Stimulated activated CD4-positive, alpha-beta T cell treated with anti-CD3 and anti-CD28 coated beads, Interleukin-1b, Interleukin-23, amount 100 ng/mL, for 48 hours (primary cell): ENCODE data around the gene GRIK4.

ENCODE experiments used
- DNase-seq: peaks from one replicate; pipeline ENCODE4 v3.0.0-alpha.2; 2020

Gene GRIK4

DNA sequence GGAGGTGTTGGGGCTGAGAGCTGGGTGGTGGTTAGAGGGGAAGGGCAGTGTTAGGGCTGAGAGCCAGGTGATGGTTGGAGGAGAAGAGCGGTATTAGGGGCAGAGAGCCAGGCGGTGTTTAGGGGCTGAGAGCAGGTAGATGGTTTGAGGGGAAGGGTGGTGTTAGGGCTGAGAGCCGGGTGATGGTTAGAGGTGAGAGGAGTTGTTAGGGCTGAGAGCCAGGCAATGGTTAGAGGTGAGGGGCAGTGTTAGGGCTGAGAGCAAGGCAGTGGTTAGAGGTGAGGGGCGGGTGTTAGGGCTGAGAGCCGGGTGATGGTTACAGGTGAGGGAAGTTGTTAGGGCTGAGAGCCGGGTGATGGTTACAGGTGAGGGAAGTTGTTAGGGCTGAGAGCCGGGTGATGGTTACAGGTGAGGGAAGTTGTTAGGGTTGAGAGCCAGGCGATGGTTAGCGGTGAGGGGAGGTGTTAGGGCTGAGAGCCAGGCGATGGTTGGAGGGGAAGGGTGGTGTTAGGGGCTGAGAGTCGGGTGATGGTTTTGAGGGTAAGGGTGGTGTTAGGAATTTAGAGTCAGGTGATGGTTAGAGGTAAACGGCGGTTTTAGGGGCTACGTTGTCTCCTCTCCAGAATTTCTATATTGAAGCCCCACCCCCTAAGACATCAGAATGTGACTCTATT lies 282.4 kb downstream of the GRIK4 start:
- no peak for DNase-seq

- DNase-seq = no peak
Measured at GRCh38 chr11:120794748-120795147, 283.2 kb downstream of the GRIK4 start.

GRCh38 chr11:120795185-120795584 lies 283.6 kb downstream of the GRIK4 start:
- DNase-seq = no peak

GRCh38 chr11:120797143-120797542 lies 285.6 kb downstream of the GRIK4 start:
- DNase-seq = no peak

- no peak for DNase-seq
Measured at GRCh38 chr11:120798854-120799253, 287.3 kb downstream of the GRIK4 start.

DNA sequence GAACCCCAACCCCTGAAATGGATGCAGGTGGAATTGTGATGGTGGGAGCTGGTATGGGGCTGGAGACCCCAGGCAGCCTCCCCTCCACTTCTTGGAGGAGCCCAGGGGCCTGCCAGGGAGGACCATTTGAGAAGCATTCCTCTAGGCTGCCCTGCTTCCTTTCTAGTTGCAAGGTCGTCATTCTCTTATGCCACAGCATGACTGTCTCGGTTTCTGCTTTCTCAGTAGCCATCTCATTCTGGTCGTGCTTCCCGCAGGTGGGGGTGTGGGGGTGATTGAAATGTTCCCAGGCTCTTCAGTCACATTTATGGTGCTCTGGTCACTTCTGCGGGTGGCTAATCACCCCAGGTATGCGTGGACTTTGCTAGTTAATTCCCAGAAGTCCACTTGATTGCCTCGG lies 288.7 kb downstream of the GRIK4 start:
- DNase-seq = no peak

DNA sequence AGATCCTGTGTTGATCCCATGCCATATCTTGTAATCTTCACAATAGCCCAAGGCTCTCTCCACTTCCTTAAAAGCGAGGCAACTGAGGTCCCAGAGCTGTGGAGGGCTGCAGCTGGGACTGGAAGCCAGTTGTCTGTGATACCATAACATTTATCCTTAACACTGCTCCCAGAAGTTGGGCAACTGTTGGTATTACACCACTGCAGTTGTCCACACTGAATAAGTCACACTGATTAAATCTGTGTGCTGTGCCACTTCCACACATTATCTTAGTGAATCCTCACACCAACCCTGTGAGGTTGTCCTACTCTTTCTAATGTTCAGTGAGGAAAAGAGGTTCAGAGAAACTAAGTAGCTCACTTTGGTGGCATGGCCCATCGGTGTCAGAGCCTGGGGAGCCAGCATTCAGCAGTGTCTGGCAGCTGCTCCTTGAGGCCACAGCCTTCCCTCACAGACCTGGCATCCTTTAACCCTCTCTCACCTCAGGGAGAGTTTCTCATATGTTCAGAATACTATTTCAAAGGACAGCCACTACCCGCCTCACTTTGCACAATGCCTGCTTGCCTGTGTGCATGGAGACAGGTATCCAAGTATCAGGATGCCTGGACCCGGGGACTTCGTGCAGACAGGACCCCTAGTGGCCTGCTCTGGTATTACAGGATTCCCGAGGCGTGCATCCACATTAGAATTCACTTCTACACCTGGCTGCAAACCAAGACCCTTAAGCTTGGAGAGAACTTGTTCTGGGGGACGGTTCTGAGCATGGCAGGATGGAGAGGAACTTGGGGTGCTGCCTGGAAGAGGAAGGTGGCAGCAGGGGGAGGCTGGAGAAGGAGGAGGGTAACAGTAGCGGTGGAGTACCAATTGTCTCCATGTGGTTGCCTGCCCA lies 290.5 kb downstream of the GRIK4 start:
- DNase-seq = peak; percentile 33

DNA sequence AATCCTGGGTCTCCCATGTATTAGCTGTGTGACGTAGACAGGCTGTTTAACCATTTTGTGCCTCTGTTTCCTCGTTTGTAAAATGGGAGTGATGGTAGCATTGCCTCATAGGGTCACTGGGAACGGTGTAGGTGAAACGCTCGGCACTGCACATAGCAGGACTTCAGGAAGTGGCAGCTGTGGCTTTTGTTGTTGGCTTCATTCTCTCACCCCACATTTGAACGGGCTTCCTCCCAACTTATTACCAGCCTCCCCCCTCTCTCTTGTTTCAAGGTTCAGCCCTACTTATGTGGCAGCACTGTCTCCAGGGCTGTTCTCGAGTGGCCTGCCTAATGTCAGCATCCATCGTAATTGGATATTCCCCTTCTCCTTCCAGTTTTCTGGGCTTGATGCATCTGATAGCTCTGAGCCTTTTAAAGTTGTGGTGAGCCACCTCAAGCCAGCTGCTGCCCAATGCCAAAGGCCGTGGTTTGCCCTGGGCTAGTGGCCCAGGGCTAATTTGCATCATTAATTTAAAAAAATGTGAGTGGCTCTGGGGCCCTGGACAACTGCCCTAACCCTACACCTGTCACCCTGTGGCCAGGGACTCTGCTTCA lies 294.5 kb downstream of the GRIK4 start:
- DNase-seq = no peak

DNA sequence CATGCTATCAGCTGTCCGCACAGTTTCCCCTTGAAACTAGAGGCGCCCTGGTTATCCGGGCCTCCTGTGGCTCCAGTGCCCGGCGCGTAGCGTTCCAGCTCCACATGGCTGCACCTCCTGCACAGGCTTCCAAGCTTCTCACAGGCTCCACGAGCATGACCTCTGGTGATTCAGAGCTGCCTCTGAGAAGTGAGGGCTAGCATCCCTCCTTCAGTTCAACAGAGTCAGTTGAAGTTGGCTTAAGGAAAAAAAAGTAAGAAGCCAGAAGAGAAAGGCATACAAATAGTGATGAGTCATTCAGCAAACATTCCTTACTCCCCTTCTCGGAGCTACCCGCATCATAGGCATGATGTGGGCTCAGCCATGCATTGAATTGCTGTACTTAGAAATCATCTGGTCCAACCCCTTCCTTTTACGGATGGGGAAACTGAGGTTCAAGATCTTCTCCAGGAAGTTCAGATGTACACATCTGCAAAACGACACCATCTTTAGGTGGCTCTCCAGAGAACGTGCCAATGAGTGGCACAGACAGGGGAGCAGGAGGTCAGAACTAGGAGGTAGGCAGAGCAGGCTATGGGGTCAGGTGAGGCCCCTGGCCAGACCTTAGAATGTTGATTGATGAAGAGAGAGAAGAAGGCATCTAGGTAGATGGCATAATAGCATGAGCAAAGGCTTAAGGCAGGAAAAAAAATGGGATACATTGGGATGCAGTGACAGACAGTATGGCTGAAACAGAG lies 296.0 kb downstream of the GRIK4 start:
- DNase-seq = no peak

GRCh38 chr11:120808616-120809050 lies 297.1 kb downstream of the GRIK4 start:
- no peak for DNase-seq

- DNase-seq = no peak
Measured at GRCh38 chr11:120810251-120810650, 298.7 kb downstream of the GRIK4 start.

- DNase-seq = no peak
Measured at GRCh38 chr11:120811199-120811598, 299.7 kb downstream of the GRIK4 start.

DNA sequence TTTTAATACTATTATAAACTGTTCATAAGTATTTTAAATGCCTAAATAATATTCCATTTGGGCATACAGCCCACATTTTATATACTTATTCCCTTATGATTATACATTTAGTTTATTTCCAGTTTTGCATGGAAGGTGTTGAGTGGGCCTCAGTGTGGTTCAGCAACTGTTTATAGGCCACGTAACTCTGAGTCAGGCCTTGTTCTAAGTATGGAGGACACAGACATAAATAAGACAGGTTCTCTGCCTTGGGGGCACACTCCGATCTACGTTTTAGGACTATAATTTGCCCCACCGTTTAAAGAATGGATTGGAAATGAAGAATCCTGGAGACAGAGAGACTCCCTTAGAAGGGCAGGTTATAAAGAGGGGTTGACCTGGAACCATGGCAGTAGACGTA lies 300.2 kb downstream of the GRIK4 start:
- DNase-seq = no peak

DNA sequence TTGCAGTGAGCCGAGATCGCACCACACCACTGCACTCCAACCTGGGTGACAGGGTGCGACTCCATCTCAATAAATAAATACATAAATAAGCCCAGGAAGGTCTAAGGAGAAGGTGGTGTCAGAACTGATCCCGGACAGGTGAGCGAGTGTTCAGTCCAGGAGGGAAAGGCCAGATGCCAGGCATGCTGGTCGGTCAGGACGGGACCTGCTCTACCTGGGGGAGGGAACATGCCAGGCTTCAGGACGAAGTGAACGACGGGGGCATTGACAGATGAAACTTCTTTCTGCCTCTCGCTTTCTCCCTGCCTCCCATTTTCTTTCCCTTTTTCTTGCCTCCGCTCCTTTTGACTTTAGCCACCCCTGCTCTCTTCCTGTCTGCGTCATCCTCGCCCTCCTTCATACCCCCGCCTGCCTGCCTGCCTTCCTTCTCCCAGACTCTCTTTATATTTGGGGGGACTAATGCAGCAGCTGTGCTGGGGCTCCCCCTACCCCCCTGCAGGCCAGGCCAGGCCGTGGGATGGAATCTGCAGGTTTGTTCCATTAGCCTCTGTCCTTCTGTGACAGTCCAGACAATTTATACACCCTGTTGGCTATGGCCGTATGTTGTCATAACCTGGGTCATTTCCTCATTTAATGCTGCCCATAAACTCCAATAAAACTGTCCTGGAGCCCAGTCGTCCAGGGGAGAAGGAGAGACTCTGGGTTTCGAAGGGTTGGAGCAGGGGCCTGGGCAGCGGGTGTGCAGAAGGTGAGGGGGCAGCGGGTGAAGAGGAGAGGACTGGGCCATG lies 303.2 kb downstream of the GRIK4 start:
- no peak for DNase-seq

GRCh38 chr11:120815319-120816100 lies 304.0 kb downstream of the GRIK4 start:
- DNase-seq = no peak

GRCh38 chr11:120816176-120816575 lies 304.6 kb downstream of the GRIK4 start:
- no peak for DNase-seq

- no peak for DNase-seq
Measured at GRCh38 chr11:120816711-120817110, 305.2 kb downstream of the GRIK4 start.

GRCh38 chr11:120817158-120817557 lies 305.6 kb downstream of the GRIK4 start:
- no peak for DNase-seq

GRCh38 chr11:120818097-120818496 lies 306.5 kb downstream of the GRIK4 start:
- DNase-seq = no peak

GRCh38 chr11:120819003-120819402 lies 307.5 kb downstream of the GRIK4 start:
- no peak for DNase-seq
